Measurements from ENCODE around the gene DPP6. TPM values are rescaled to one million over a fixed set of nuclear protein-coding genes. Genes with fewer than 3 reads are reported as not detected.

Gene DPP6
- total RNA-seq, 1 experiment from 2014 or later = not detected

- H3K4me3 ChIP-seq (ENCODE audit: low read depth, low read length, poor library complexity, severe bottlenecking) = no peak overlapping the region
- no peaks in the 10 kb centered on the region for H3K4me1 ChIP-seq (ENCODE audit: insufficient read depth, low read length, poor library complexity, severe bottlenecking)
- no peaks in the 10 kb centered on the region for H3K9me3 ChIP-seq (ENCODE audit: low read depth, low read length, poor library complexity, severe bottlenecking)
- POLR2A ChIA-PET (ENCODE audit: low non-redundant PET) = no interaction called here
- TF ChIP-seq EZH2 (IDR thresholded peaks at IDR 0.05; ENCODE audit: borderline replicate concordance, low read depth, low read length, poor library complexity, severe bottlenecking) (no peak), CTCF (conservative IDR thresholded peaks at IDR 0.05; ENCODE audit: low read depth, low read length) (no peak)
- CTCF ChIA-PET = no interaction called here
- intact Hi-C loops (cut with micrococcal nuclease; ENCODE audit: unreplicated experiment) = no loop called here
- BruUV-seq (replicated peaks) = no TSS peak
- H3K36me3 ChIP-seq (ENCODE audit: insufficient read depth, low read length, poor library complexity, severe bottlenecking) = no peaks in the 10 kb centered on the region
- H3K27me3 ChIP-seq (replicated peaks; ENCODE audit: insufficient read depth, low read depth, low read length, poor library complexity) = no peaks in the 10 kb centered on the region
- H3K27ac ChIP-seq (ENCODE audit: low read depth, low read length, poor library complexity, severe bottlenecking) = no peak overlapping the region
- DNase-seq (ENCODE audit: low spot score) = no peak
These were observed 604.4 kb downstream of the DPP6 start for GRCh38 chr7:154656618-154657017.

- Histone ChIP-seq H3K4me1 (ENCODE audit: insufficient read depth, low read length, poor library complexity, severe bottlenecking) (no peaks in the 10 kb centered on the region), H3K27ac (ENCODE audit: low read depth, low read length, poor library complexity, severe bottlenecking) (no peak overlapping the region), H3K36me3 (ENCODE audit: insufficient read depth, low read length, poor library complexity, severe bottlenecking) (no peaks in the 10 kb centered on the region), H3K4me3 (ENCODE audit: low read depth, low read length, poor library complexity, severe bottlenecking) (no peak overlapping the region), H3K9me3 (ENCODE audit: low read depth, low read length, poor library complexity, severe bottlenecking) (peaks cover 4% of the 10 kb centered on the region), H3K27me3 (replicated peaks; ENCODE audit: insufficient read depth, low read depth, low read length, poor library complexity) (no peaks in the 10 kb centered on the region)
- BruUV-seq (replicated peaks) = no TSS peak
- no peak for DNase-seq (ENCODE audit: low spot score)
- CTCF ChIA-PET = no interaction called here
- TF ChIP-seq CTCF (conservative IDR thresholded peaks at IDR 0.05; ENCODE audit: low read depth, low read length) = no peak
- no peak for TF ChIP-seq EZH2 (IDR thresholded peaks at IDR 0.05; ENCODE audit: borderline replicate concordance, low read depth, low read length, poor library complexity, severe bottlenecking)
- POLR2A ChIA-PET (ENCODE audit: low non-redundant PET) = no interaction called here
- intact Hi-C loops (cut with micrococcal nuclease; ENCODE audit: unreplicated experiment) = no loop called here
These were observed 614.6 kb downstream of the DPP6 start for GRCh38 chr7:154666768-154667167.

- DNase-seq (ENCODE audit: low spot score) = no peak
- intact Hi-C loops (cut with micrococcal nuclease; ENCODE audit: unreplicated experiment) = no loop called here
- ChIA-PET CTCF (no interaction called here), POLR2A (ENCODE audit: low non-redundant PET) (no interaction called here)
- Histone ChIP-seq H3K27ac (ENCODE audit: low read depth, low read length, poor library complexity, severe bottlenecking) (no peak overlapping the region), H3K4me3 (ENCODE audit: low read depth, low read length, poor library complexity, severe bottlenecking) (no peak overlapping the region), H3K27me3 (replicated peaks; ENCODE audit: insufficient read depth, low read depth, low read length, poor library complexity) (no peaks in the 10 kb centered on the region), H3K9me3 (ENCODE audit: low read depth, low read length, poor library complexity, severe bottlenecking) (no peaks in the 10 kb centered on the region), H3K4me1 (ENCODE audit: insufficient read depth, low read length, poor library complexity, severe bottlenecking) (no peaks in the 10 kb centered on the region), H3K36me3 (ENCODE audit: insufficient read depth, low read length, poor library complexity, severe bottlenecking) (no peaks in the 10 kb centered on the region)
- BruUV-seq (replicated peaks) = no TSS peak
- no peak for TF ChIP-seq CTCF (conservative IDR thresholded peaks at IDR 0.05; ENCODE audit: low read depth, low read length)
- TF ChIP-seq EZH2 (IDR thresholded peaks at IDR 0.05; ENCODE audit: borderline replicate concordance, low read depth, low read length, poor library complexity, severe bottlenecking) = no peak
These were observed 620.6 kb downstream of the DPP6 start for GRCh38 chr7:154672659-154673415.

All from A673 (cell line).